Fibroblast of skin of abdomen (primary cell): ENCODE results near the gene ID3.

Source experiments
- DNase-seq: peaks from one replicate; pipeline ENCODE4 v3.0.0-alpha.2; 2013

The ID3 gene

DNA sequence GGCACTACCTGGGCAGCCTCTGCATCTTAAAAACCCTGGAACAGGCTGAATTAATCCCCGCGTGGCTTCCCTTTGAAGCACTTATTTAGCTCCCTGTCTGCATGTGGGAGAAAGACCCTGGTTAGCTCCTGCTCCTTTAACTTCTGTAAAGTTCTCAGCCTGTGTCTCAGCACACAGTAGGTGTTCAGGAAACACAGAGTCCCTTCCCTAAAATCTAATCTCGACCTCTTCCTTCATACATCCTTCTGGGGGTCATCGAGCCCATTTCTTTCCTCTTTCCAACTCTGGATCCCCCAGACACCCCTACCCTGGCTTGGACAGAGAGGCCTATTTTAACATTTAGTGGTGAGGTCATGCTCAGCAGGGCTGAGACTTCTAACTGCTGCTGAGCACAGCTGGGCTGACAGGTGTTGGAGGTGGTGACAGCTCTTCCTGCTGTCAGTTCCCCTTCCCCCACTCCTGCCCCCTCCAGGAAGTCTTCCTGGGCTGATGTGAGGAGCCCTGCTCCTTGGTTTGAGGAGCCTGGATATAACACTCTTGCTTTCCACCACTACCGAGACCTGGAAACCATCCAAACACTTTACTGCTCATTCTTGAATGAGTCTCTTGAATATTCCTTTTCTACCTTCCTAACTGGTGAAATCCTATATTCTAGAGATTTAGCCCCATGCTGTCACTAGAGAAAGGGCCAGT lies 33.6 kb downstream of the ID3 start:
- no peak for DNase-seq

DNA sequence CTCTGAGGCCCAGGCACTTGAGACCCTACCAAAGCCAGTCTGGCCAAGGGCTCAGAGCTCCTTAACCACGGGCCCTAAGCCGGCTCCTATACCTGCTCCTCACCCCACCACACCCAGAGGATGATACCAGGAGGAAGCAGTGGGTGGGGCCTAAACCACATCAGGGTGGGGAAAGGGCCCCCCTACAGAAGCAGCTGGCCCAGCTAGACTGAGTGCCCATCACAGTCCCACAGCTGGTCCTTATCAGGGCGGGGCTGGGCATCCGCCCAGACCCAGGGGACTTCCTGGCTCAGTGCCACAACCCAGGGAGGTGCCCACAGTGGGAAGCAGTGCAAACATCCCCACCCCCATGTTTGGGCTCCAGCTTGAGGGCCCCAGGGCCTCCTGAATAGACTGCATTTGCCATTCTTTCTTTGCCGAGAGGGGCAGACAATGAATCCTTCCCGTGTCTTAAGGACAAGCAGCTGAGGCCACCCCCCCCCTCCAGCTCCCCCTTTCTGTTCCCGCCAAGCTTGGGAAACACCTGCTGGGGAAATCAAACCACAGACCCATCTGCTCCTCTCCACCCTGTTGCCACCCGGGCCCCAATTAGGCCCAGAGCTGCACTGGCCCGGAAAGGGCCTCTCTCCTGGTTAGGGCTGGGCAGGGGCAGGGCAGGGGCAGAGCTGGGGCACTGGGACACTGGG lies 34.4 kb downstream of the ID3 start:
- DNase-seq: no peak

DNA sequence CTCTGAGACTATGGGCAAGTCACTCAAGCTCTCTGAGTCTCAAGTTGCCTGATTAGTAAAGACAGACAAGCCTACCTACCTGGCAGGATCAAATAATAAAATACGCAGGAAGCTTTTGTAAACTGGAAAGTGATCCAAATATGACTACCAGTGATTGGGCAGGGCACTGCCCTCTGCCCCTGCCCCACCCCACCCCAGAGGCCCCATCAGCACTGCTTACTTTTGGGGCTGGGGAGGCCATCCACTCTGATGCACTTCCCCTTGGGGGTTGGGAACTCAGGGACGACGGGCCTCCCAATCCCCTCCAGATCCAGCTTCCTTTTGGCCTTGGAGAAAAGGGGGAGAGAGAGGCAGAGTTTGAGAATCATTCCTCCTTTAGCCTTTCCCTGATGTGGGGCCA lies 35.1 kb downstream of the ID3 start:
- DNase-seq: no peak

DNA sequence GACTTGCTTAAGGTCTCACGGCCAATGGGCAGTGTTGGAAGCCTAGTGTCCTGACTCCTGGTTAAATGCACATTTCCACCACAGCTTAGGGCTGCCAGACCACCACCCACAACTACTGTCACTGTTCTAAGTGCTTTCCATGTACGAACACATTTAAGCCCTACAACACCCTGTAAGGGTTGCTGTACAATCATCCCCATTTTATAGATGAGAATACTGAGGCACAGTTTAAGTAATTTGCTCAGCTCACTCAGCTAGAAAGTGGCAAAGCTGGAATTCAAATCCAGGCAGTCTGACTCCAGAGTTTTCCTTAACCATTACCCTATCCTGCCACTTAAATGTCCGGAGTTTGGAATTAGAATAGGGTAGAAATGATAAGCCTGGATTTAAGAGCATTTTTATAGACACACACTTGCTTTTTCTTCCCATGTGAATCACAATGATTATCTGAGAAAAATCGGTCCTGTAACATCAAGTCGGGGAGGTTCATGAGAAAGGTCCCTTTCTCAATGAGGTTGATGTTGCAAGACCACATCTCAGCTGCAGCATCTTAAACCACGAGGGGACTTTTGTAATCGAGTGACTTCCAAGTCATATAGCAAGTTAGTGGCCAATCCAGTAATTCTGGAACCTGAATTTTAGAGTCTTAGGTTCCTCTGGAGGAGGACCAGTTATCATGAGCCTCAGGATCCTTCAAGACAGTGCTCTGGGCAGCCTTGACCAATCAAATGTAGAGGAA lies 36.9 kb downstream of the ID3 start:
- no peak for DNase-seq

DNA sequence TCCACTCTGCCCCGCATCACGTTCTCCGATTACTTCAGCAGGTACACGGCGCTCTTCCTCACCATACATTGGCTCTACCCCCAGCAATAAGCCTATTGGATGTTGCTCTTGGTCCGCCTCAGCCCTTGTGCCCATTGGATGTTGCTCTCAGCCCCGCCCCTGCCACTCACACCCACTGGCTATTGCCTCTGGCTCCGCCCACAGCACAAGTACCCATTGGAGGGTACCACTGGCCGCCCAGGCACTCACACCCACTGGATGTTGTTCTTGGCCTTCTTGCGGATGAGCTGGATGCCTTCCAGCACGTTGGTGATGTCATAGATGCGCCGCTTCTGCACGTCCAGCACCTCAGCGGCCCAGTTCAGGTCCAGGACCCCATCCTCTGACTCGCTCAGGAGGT lies 37.7 kb downstream of the ID3 start:
- DNase-seq: no peak

DNA sequence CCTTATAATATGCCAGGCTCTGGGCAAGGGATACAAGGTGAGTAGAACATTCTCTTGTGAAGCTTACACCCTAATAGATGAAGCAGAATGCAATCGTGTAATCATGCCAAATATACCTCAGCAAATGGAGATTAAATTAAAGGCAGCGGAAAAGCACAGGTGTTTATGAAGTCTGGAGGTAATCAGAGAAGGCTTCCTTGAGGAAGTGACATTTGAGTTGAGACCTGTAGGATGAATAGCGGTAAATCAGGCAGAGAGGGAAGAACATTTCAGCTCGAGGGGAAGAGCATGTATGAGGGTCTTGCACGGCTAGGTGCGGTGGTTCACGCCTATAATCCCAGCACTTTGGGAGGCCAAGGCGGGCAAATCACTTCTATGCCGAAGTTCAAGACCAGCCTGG lies 41.7 kb downstream of the ID3 start:
- no peak for DNase-seq

DNA sequence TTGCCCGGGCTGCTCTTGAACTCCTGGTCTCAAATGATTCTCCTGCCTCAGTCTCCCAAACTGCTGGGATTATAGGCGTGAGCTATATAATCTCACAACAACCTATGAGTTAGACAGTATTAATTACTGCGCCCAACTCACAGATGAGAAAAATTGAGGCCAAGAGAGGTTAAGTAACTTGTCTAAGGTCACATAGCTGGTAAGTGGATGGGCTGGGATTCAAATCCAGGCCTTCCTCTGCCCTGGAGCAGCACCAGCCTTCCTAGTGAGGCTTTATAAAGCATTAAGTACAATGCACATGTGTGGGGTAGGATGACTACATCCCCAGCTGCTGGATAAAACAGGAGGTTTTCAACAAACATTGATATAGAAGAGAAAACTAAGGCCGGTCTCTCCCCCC lies 43.4 kb downstream of the ID3 start:
- no peak for DNase-seq

DNA sequence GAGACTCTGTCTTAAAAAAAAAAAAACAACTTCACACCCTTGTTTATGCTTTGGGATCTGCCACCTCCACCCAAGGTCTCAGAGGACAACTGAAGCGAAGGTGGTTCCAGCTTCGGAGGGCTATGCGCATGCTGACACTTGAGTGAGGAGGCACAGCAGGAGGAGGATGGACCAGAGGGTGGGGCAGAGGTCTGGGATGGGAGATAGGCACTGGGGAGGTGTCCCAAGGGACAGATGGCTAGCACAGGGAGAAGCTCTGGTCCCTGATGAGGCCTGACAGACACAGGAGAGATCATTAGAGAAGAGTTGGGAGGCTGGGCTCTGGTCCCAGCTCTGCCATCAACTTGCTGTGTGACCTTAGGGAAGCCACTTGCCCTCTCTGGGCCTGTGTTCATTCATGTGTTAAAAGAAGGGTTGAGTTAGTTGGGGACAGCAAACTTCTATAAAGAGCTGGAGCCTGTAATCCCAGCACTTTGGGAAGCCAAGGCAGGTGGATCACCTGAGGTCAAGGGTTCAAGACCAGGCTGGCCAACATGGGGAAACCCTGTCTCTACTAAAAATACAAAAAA lies 45.1 kb downstream of the ID3 start:
- DNase-seq: no peak

DNA sequence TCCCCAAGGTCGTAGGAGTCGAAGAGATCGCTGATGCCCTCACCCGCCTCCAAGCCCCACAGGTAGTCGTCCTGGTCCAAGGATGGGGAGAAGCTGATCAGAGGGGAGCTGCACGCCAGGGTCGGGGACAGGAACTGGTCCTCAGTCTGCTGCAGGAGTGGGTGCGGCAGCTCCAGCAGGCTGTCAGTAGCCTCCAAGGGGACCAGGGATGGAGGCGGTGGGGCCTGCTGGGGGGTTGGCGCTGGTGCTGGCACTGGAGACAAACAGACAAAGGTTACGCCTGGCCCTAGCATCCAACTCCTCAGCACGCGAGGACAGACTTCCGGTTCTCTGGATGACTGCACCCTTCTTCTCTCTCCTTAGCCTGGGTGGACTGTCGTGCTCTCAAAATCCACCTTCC lies 49.4 kb downstream of the ID3 start:
- no peak for DNase-seq
